CD4-positive, alpha-beta T cell treated with Interleukin-6 at 100 ng/mL for 8 hours (primary cell): Measurements from ENCODE around the gene UXT.
A peak's percentile ranks its signal among the peaks of the same experiment; 100 is the strongest.
"Not testable (repeated sequence)": the region's sequence is repeated elsewhere in the genome, so short reads cannot be mapped to it uniquely, and the experiment has no call there.

Experiments
- DNase-seq: peaks from one replicate; pipeline ENCODE4 v3.0.0-alpha.2; 2020; ENCODE audit warnings: mixed read lengths, low spot score

The UXT gene, protein sequence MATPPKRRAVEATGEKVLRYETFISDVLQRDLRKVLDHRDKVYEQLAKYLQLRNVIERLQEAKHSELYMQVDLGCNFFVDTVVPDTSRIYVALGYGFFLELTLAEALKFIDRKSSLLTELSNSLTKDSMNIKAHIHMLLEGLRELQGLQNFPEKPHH

DNA sequence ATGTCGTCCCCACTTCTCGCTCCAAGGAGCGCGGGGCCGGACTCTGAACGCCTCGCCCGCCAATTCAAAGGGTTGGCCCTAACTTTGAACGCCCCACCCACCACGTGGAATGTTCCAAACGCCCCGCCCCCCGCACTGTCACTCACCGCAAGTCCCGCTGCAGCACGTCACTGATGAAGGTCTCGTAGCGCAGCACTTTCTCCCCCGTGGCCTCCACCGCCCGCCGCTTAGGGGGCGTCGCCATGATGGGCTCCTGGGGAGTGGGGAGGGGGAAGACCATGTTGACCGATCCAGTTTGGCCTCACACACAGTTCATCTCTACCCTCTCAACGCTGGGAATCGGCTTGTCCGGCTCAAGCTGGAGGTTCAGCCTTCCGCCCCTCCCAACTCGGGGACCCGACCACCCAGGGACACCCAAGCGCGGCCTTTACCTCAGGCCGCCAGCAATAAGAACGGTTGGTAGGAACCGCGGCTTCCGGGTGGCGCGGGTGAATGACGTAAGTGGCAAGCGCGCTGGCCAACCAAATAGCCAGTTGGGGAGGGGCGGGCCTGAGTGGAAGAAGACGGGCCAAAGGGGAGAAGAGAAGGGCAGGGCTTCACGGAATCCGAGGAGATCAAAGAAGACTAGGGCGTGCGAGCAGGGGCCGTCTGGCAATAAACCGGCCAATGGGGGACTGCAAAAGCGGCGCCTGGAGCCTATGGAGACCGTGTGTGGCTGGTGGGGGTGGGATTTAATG lies at the start of gene UXT:
TSS of gene UXT (minus strand) at position 497 of the 737 bp plus-strand sequence. CDS start at position 244, 253 bp downstream.
- DNase-seq = peak; percentile 92

DNA sequence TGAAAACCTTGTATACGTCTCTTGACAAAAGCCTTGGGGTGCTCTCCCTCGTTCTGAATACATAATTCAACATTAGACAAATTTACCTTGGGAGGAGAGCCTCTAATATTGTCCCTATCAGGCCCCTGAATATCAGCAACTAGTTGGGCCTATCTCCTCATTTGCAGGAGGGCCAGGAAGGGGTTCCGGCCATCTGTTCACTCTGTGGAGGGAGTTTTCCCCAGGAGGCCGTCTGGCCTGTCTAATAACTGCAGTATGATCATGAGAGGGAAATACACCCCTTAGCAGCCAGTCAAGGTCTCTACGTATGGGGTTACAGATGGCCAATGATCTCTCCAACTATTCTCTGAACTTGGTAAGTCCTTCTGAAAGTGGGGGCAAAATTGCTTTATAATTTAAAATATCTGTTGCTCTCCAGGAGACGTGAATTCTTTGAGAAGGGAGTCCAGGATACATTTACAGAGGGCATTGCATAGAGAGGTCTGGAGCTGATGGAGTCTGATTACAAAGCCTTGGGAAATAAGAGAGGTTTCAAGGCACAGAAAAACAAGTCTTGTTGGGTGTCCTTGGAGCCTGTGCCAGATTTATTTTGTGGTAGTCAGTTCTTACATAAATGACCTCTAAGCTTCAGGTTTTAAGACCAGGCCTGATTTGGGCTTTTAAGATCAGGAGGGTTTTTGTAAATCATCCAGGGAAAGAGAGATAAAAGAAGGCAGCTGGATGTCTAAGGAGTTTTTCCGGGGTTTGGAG lies 48.2 kb upstream of the UXT start:
- no peak for DNase-seq

DNA sequence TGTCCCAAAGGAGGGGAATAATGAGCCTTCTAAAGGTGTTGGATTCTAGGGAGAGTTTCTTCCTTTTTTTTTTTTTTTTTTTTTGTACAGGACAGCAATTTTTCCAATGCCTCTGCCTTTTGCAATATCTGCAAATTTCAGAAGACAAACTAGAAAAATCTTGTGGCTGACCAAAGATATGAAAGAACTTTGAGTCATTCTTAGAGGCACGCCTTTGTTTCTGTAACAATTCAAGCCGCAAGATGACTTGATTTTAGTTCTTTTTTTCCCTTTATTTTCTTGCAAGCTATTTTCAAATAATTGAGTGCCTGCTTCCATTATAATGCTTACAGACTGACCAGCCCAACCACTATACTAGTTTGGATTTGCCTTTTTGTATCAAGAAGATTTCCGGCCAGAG lies 47.6 kb upstream of the UXT start:
- no peak for DNase-seq

DNA sequence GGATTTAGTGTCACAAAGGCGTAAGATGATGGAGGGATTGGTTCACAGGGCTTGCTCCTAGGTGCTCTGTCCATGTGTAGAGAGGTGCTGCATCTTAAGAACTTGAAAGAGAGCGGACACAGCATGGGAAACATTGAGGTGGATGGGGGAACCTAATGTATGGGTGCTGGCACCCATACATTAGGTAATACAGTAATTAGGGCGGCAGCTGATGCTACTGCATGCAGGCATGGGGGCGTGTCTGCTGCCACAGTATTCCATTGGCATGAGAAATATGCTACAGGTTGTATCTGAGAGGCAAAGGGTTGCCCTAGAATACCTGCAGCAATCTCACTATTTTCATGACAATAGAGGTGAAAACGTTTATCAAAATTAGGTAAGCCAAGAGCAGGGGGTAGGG lies 45.8 kb upstream of the UXT start:
- no peak for DNase-seq

DNA sequence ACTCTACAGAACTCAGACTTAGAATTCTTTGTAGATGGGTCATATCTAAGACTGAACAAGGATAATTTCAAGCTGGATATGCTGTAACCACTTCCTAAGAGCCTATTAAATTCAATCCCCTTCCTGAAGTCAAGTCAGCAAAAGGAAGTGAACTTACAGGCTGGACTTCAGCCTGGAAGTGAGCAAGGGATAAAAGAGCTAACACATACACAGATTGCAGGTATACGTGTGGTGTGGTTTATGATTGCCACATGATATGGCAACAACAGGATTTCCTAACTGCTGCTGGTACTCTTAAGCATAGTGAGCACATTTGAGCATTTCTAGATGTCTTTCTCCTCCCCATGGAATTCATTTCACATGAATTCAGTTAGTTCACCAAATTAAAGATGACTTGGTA lies 38.2 kb upstream of the UXT start:
- no peak for DNase-seq

- DNase-seq = no peak
Observed at GRCh38 chrX:47690175-47690574, 31.2 kb upstream of the UXT start.

DNA sequence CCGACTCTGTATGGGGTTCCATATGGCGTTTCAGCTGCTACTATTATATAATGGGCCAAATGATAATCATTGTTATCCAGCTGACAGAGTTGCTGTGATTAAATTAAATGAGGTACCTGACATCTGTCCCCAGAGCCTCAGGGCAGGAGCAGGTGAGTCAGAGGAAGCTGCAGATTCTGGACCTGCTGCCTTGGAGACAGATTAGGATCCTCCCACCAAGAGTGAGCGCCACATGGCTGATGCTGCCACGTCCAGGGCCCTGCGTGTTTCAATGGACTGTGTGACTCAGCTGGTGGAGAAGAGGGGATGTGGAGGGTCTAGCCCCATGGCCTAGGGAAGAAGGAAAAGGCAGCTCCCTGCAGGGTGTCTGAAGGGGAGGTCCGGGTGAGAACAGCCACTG lies 28.3 kb upstream of the UXT start:
- no peak for DNase-seq

- no peak for DNase-seq
Observed at GRCh38 chrX:47683829-47684205, 24.8 kb upstream of the UXT start.

DNA sequence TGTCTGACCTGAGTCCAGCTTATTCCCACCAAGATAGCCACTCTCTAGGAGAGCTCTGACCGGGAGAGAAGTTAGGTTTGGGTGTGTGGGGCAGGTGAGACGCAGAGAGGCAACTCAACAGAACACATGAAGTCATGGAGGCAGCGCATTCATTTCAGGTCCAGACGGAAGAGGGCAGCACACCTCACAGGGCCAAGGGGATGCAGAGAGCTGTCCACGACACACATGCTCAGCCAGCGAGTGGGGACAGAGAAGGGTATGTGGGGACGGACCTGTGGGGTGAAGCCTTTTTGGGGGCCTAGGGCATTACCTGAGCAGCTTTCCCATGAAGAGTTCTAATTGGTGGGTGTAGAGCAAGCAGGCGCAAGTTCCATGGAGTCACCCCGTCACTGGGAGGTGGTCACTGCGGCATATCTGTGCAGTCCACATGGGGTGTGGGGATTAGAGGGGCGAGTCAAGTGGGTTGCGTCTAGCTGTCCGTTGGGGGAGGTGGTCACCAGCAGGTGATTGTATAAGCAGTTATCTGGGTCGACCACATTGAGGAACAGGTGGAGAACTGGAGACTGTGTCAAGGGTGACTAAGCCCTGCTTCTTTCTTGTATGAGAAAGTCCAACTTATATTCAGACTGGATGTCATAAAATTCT lies 24.3 kb upstream of the UXT start:
- DNase-seq = no peak

DNA sequence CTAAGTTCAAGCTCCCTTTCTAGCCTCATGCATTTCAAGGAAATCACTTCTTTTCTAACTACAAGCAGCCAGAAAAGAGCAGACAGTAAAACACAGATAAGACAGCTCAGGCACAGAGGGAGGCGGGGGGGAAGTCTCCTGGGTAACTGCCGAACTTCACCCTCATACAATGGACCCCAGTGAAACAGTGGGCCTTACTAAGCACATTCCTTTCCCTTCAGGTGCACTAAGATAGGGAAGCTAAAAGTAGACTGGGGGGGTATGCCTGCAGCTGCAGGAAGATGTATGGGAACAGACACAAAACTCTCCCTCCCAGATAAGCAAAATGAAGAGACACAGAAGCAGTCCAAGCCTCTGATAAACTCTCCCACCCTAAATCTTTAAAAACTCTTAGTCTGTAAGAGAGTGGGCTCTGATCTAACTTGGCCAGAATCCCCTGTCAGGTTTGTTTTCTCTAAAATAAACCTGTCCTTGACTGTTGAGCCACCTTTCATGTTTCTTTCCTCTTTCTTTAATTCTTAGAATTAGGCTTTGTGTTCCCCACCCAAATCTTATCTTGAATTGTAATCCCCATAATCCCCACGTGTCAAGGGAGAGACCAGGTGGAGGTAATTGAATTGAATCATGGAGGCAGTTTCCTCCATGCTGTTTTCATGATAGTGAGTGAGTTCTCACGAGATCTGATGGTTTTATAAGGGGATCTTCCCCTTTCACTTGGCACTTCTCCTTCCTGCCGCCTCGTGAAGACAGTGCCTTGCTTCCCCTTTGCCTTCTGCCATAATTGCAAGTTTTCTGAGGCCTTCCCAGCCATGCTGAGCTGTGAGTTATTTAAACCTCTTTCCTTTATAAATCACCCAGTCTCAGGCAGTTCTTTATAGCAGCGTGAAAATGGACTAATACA lies 17.2 kb upstream of the UXT start:
- not testable (repeated sequence) for DNase-seq

- DNase-seq = no peak
Observed at GRCh38 chrX:47674776-47675175, 15.8 kb upstream of the UXT start.

GRCh38 chrX:47665797-47666196 lies 6.8 kb upstream of the UXT start:
- not testable (repeated sequence) for DNase-seq

DNA sequence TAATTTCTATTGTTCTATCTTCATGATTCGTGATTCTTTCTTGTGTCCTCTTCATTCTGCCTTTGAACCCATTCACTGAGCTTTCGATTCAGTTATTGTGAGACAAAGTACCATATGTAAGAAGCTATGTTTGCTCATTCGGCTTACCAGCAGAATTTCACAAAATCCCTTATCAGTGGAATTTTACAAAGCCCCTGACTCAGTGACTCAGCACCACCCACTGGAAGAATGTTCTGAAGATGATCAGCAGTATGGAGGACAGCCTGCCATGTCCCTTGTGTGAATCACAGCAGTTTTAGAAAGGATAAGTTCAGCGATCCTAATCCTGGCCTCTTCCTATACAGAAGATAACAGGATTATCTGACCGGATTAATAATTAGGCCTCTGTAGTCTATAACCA lies 5.8 kb upstream of the UXT start:
- DNase-seq = no peak

GRCh38 chrX:47662144-47662657 lies 3.2 kb upstream of the UXT start:
- no peak for DNase-seq

- no peak for DNase-seq
Observed at GRCh38 chrX:47661539-47661938, 2.6 kb upstream of the UXT start.

DNA sequence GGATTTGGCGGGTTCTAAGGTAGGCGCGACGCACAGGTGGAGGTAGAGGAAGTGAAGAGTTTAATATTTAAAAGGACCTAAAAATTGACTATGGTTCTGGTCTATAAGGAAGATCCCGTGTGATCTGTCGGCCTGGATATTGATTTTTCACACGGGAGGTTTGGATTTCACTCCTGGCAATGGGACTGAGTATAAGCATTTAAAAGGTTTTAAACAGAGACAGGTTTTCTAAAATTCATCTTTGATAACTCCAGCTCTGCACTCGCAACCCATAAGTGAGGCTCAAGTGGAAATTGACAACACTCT lies 394 bp upstream of the UXT start:
- no peak for DNase-seq

DNA sequence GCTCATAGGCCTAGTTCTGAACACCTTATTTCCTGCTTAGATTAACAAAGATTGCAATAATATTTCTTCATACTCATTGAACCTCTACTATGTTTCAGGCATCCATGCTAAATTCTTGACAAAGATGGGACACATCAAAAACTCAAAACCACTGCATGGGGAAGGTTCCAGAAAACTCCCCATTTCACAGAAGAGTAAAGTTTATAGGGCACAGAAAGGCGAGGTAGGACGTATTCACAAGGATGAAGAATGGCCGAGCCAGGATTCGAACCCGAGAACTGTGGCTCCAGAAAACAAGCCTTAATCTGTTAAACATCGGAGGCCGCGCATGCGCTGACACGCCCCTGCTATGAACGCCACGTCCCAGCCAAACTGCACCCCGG lies 688 bp downstream of the UXT start:
- DNase-seq = no peak

- no peak for DNase-seq
Observed at GRCh38 chrX:47651043-47651905, 7.7 kb downstream of the UXT start.

GRCh38 chrX:47650164-47651042 lies 8.6 kb downstream of the UXT start, which contains the start of gene ELK1:
ELK1 (minus strand) TSS chrX:47650563; CDS start chrX:47641441, 9,122 bp downstream.
- peak; percentile 92 for DNase-seq

DNA sequence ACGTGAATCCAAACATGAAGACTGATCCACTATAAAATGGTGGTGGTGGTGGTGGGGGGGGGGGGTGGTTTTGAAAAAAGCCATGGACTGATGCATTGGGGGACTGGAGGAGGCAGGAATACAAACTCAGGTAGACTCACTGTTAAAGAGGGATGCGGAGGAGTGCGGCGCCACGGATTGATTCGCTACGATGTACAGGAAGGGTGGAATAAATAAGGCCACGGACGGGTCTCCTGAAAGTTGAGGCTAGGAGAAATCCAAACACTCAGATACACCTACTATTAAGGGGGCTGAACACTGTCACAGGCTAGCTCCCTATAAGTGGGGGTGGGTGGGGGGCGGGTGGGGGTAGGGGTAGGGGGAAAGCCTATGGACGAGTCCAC lies 9.2 kb downstream of the UXT start:
- DNase-seq = no peak
